Astrocyte of the spinal cord (primary cell): ENCODE results near the gene RASGRP1.
"Not testable (repeated sequence)": the region's sequence is repeated elsewhere in the genome, so short reads cannot be mapped to it uniquely, and the experiment has no call there.

ENCODE experiments used
- DNase-seq: peaks from one replicate; pipeline ENCODE4 v3.0.0; 2011; ENCODE audit warnings: low read depth, low spot score
- H3K4me3 ChIP-seq: 2 replicates; pipeline ENCODE4 v1.5.1; 2011; ENCODE audit warnings: low read depth, mild to moderate bottlenecking, low read length, moderate library complexity
- in situ Hi-C: cut with HindIII; loops from 2 replicates; pipeline ENCODE4 v1.10.0; 2017; ENCODE audit warnings: low sequenced_read_pairs
- TF ChIP-seq, protein P1 (sequence below): IDR thresholded peaks from 2 replicates; pipeline ENCODE4 v1.5.1; 2012; ENCODE audit warnings: low read depth, mild to moderate bottlenecking, low read length, inconsistent platforms

RASGRP1 gene

DNA sequence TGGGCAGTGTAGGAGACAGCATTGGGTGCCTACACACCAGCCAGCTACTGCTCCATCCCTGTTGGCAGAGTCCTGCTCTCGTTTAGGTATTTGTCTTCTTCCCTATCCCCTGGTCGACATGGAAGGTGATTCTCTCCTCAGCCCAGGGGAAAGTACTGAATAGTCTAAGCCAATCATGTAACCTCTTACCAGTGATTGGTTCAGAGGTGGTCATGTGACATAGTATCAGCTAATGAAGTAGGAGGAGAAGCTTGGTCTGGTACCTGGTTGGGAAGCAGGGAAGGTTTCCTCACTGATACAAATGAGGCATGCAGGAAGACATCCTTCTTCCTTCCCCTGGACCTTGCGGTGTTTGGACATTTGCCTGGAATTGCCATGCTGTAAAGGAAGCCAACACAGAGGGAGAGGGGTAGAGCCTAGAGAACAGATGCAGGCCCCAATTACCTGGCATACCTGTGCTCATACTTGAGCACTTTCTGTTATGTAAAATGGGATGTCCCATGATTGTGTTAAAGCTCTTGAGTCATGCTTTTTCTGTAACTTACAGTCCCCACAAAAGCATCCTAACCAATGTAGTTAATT, 32.7 kb upstream of the RASGRP1 start:
- TF ChIP-seq, protein P1, sequence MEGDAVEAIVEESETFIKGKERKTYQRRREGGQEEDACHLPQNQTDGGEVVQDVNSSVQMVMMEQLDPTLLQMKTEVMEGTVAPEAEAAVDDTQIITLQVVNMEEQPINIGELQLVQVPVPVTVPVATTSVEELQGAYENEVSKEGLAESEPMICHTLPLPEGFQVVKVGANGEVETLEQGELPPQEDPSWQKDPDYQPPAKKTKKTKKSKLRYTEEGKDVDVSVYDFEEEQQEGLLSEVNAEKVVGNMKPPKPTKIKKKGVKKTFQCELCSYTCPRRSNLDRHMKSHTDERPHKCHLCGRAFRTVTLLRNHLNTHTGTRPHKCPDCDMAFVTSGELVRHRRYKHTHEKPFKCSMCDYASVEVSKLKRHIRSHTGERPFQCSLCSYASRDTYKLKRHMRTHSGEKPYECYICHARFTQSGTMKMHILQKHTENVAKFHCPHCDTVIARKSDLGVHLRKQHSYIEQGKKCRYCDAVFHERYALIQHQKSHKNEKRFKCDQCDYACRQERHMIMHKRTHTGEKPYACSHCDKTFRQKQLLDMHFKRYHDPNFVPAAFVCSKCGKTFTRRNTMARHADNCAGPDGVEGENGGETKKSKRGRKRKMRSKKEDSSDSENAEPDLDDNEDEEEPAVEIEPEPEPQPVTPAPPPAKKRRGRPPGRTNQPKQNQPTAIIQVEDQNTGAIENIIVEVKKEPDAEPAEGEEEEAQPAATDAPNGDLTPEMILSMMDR = no peak

DNA sequence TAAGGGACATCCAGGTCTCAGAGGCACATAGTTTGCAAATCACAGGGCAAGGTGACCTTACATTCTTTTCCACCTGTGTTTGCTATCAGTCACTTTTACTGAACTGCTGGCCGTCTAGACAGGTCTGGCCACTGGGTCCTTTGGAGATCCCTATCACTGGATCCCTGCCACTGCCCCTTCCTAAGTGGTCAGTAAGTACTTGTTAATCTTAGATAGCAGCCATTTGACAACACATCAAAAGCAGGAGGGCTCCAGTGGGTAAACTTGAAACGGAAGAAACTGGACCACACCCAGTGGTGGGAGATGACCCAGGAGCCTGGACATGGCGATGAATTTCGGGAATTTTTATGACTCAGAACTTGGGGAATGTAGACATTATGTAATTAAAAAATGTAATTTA, 28.9 kb upstream of the RASGRP1 start:
- in situ Hi-C loops = no loop called here
- TF ChIP-seq, protein P1 = no peak
- H3K4me3 ChIP-seq = no peak overlapping the region
- no peak for DNase-seq

More for the DNA sequence above, 32.7 kb upstream of the RASGRP1 start:
- no peak overlapping the region for H3K4me3 ChIP-seq
- no peak for DNase-seq
- in situ Hi-C loops = no loop called here

DNA sequence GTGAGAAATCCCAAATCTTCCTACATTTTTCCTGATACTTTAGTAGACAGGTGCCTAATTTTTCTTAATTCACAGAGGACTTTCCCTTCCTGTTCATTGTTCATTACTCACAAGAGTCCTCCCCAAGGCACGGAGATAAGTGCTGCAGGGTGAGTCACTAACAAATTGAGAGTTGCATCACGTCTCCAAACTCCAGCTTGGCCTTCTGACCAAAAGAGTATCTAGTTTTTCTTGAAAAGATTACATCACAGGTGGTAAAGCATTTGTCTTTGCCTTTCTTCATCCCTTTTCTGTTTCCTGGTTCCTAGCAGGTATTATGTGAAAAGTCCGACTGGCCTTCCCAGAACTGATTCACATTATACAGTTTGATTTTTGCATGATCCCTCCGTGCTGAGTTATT, 24.9 kb upstream of the RASGRP1 start:
- in situ Hi-C loops = no loop called here
- no peak overlapping the region for H3K4me3 ChIP-seq
- DNase-seq = peak; percentile 22
- TF ChIP-seq, protein P1 = no peak

DNA sequence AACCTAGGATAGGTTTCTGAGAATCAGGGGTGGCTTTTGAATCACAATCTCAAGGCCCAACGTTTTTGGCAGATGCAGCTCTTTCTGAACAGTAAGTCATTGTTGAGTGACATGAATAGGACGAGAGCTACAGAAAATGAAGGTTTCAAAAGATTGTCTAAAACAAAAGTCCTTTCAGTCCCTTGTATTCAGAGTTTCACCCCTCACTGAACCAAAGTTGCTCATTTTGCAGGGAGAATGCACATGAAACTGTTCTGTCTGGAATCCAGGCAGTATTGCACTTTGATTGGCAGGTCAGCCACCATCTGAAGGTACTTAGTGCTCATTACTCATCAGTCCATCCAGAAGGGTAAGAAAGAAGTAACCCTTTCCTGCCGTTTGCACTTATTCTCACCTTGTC, 24.1 kb upstream of the RASGRP1 start:
- H3K4me3 ChIP-seq = no peak overlapping the region

DNA sequence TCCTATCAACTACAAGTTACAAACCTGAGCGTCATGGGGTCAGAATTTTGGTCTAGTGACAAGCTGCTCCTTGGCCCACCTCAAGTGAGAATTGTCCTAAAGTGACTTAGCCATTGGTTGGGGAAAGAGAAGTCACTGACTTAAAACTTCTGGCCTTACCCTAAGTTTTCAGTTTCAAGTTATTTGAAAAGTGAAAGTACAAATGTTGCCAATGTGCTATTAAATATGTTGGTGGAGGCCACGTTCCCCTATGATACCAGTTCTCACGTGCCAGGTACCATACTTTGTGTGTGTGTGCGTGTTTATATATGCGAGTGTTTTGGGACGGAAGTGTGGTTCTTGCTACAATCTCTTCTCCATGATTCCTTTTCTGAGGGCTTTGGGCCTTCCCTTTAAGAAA, 22.6 kb upstream of the RASGRP1 start:
- TF ChIP-seq, protein P1 = no peak
- in situ Hi-C loops = no loop called here
- H3K4me3 ChIP-seq = no peak overlapping the region
- no peak for DNase-seq

More for the DNA sequence above, 24.1 kb upstream of the RASGRP1 start:
- no peak for DNase-seq
- TF ChIP-seq, protein P1 = no peak
- in situ Hi-C loops = no loop called here

DNA sequence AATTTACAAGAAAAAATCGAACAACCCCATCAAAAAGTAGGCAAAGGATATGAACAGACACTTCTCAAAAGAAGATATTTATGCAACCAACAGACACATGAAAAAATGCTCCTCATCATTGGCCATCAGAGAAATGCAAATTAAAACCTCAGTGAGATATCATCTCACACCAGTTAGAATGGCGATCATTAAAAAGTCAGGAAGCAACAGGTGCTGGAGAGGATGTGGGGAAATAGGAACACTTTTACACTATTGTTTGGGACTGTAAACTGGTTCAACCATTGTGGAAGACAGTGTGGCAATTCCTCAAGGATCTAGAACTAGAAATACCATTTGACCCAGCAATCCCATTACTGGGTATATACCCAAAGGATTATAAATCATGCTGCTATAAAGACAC, 21.4 kb upstream of the RASGRP1 start:
- DNase-seq, H3K4me3 ChIP-seq, in situ Hi-C loops: not testable (repeated sequence)

DNA sequence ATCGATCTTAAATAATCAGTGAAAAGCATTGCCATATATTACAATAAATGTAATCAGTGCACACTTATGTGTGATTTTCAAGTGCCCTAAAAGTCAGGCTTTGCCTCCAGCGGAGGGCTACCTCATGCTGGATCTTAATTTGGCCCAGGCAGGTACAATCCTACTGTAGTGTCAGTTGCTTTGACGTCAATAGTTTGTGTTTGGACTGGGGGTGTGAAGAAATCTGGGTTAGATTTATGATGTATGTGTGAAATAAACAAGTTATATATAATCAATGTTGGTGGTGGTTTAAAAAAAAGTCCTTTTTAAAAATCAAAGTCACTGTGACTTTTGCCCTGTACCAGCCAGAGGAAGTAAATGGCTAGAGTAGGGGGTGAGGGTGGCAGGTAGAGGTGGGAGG, 14.0 kb upstream of the RASGRP1 start:
- no peak overlapping the region for H3K4me3 ChIP-seq
- in situ Hi-C loops = no loop called here
- DNase-seq = no peak
- TF ChIP-seq, protein P1 = no peak
